ENCODE data around the gene XPR1. TPM values are rescaled to one million over a fixed set of nuclear protein-coding genes. Genes with fewer than 3 reads are reported as not detected.

Gene XPR1
- total RNA-seq, 1 donor from 2014 or later = 37.9 TPM

GRCh38 chr1:180732866-180733265 lies 101.0 kb downstream of the XPR1 start:
- H3K36me3 Mint-ChIP-seq = peaks cover 62% of the 10 kb centered on the region
- no peak overlapping the region for H3K27ac Mint-ChIP-seq
- no peak overlapping the region for H3K4me3 Mint-ChIP-seq
- H3K9me3 Mint-ChIP-seq = peaks cover 87% of the 10 kb centered on the region
- no peaks in the 10 kb centered on the region for H3K27me3 Mint-ChIP-seq (ENCODE audit: low read depth)
- TF ChIP-seq CTCF (IDR thresholded peaks at IDR 0.05; ENCODE audit: unreplicated experiment) = no peak
- H3K4me1 Mint-ChIP-seq = no peaks in the 10 kb centered on the region
- DNase-seq (ENCODE audit: low spot score in 2 of 2, unreplicated experiment in 2 of 2) = no peak

GRCh38 chr1:180734366-180734765 lies 102.5 kb downstream of the XPR1 start:
- H3K9me3 Mint-ChIP-seq = peaks cover 83% of the 10 kb centered on the region
- H3K27me3 Mint-ChIP-seq (ENCODE audit: low read depth) = no peaks in the 10 kb centered on the region
- no peaks in the 10 kb centered on the region for H3K4me1 Mint-ChIP-seq
- peaks cover 54% of the 10 kb centered on the region for H3K36me3 Mint-ChIP-seq
- no peak for DNase-seq (ENCODE audit: low spot score in 2 of 2, unreplicated experiment in 2 of 2)
- TF ChIP-seq CTCF (IDR thresholded peaks at IDR 0.05; ENCODE audit: unreplicated experiment) = no peak
- no peak overlapping the region for H3K4me3 Mint-ChIP-seq
- no peak overlapping the region for H3K27ac Mint-ChIP-seq

GRCh38 chr1:180742663-180743062 lies 110.8 kb downstream of the XPR1 start:
- Mint-ChIP-seq H3K4me3 (no peak overlapping the region), H3K9me3 (peaks cover 52% of the 10 kb centered on the region), H3K4me1 (no peaks in the 10 kb centered on the region), H3K27ac (no peak overlapping the region), H3K27me3 (ENCODE audit: low read depth) (no peaks in the 10 kb centered on the region), H3K36me3 (peaks cover 38% of the 10 kb centered on the region)
- DNase-seq (ENCODE audit: low spot score in 2 of 2, unreplicated experiment in 2 of 2) = no peak
- TF ChIP-seq CTCF (IDR thresholded peaks at IDR 0.05; ENCODE audit: unreplicated experiment) = no peak

GRCh38 chr1:180743868-180744267 lies 112.0 kb downstream of the XPR1 start:
- H3K36me3 Mint-ChIP-seq = peaks cover 37% of the 10 kb centered on the region
- no peak for TF ChIP-seq CTCF (IDR thresholded peaks at IDR 0.05; ENCODE audit: unreplicated experiment)
- H3K27me3 Mint-ChIP-seq (ENCODE audit: low read depth) = no peaks in the 10 kb centered on the region
- no peak overlapping the region for H3K27ac Mint-ChIP-seq
- no peak for DNase-seq (ENCODE audit: low spot score in 2 of 2, unreplicated experiment in 2 of 2)
- peaks cover 45% of the 10 kb centered on the region for H3K9me3 Mint-ChIP-seq
- H3K4me3 Mint-ChIP-seq = no peak overlapping the region
- no peaks in the 10 kb centered on the region for H3K4me1 Mint-ChIP-seq

GRCh38 chr1:180745098-180745497 lies 113.3 kb downstream of the XPR1 start:
- Mint-ChIP-seq H3K27ac (no peak overlapping the region), H3K27me3 (ENCODE audit: low read depth) (no peaks in the 10 kb centered on the region), H3K4me3 (no peak overlapping the region), H3K36me3 (peaks cover 35% of the 10 kb centered on the region), H3K4me1 (no peaks in the 10 kb centered on the region), H3K9me3 (peaks cover 43% of the 10 kb centered on the region)
- no peak for TF ChIP-seq CTCF (IDR thresholded peaks at IDR 0.05; ENCODE audit: unreplicated experiment)
- no peak for DNase-seq (ENCODE audit: low spot score in 2 of 2, unreplicated experiment in 2 of 2)

GRCh38 chr1:180751921-180752320 lies 120.1 kb downstream of the XPR1 start:
- Mint-ChIP-seq H3K4me3 (no peak overlapping the region), H3K27me3 (ENCODE audit: low read depth) (no peaks in the 10 kb centered on the region), H3K9me3 (peaks cover 15% of the 10 kb centered on the region), H3K36me3 (peaks cover 6% of the 10 kb centered on the region), H3K27ac (no peak overlapping the region), H3K4me1 (no peaks in the 10 kb centered on the region)
- DNase-seq (ENCODE audit: low spot score in 2 of 2, unreplicated experiment in 2 of 2) = no peak
- no peak for TF ChIP-seq CTCF (IDR thresholded peaks at IDR 0.05; ENCODE audit: unreplicated experiment)
